HG03469 (cell line): Measurements from ENCODE around the gene GCN1.
A peak's percentile ranks its signal among the peaks of the same experiment; 100 is the strongest.

Source experiments
- ATAC-seq: cut with Tn5 transposase; IDR thresholded peaks from one replicate; pipeline ENCODE4 v1.9.1; 2021; ENCODE audit warnings: mild to moderate bottlenecking, moderate library complexity, moderate number of reproducible peaks; ENCODE audit not compliant: unreplicated experiment

The GCN1 gene

GRCh38 chr12:120099738-120100137 lies 94.8 kb downstream of the GCN1 start:
- no peak for ATAC-seq

- ATAC-seq = no peak
Observed at GRCh38 chr12:120098756-120099470, 95.6 kb downstream of the GCN1 start.

GRCh38 chr12:120096671-120097202 lies 97.8 kb downstream of the GCN1 start:
- no peak for ATAC-seq

GRCh38 chr12:120095736-120096135 lies 98.8 kb downstream of the GCN1 start:
- ATAC-seq = no peak

GRCh38 chr12:120095331-120095730 lies 99.2 kb downstream of the GCN1 start:
- no peak for ATAC-seq

- no peak for ATAC-seq
Observed at GRCh38 chr12:120094485-120094884, 100.0 kb downstream of the GCN1 start.

- no peak for ATAC-seq
Observed at GRCh38 chr12:120093592-120094355, 100.7 kb downstream of the GCN1 start.

GRCh38 chr12:120093336-120093591 lies 101.3 kb downstream of the GCN1 start:
- no peak for ATAC-seq

- ATAC-seq = no peak
Observed at GRCh38 chr12:120092551-120093335, 101.8 kb downstream of the GCN1 start.

- no peak for ATAC-seq
Observed at GRCh38 chr12:120091371-120092090, 103.0 kb downstream of the GCN1 start.

- no peak for ATAC-seq
Observed at GRCh38 chr12:120090626-120091295, 103.8 kb downstream of the GCN1 start.

GRCh38 chr12:120090206-120090605 lies 104.3 kb downstream of the GCN1 start:
- no peak for ATAC-seq

- no peak for ATAC-seq
Observed at GRCh38 chr12:120089796-120090195, 104.7 kb downstream of the GCN1 start.

- ATAC-seq = no peak
Observed at GRCh38 chr12:120089105-120089504, 105.4 kb downstream of the GCN1 start.

GRCh38 chr12:120086801-120087621 lies 107.5 kb downstream of the GCN1 start:
- ATAC-seq = peak; percentile 94

GRCh38 chr12:120085920-120086645 lies 108.4 kb downstream of the GCN1 start:
- no peak for ATAC-seq

- no peak for ATAC-seq
Observed at GRCh38 chr12:120081641-120082040, 112.9 kb downstream of the GCN1 start.

- no peak for ATAC-seq
Observed at GRCh38 chr12:120079411-120080400, 114.8 kb downstream of the GCN1 start.
